Lung (tissue), 12 donors: ENCODE measurements around the gene CEBPA. TPM values are rescaled to one million over a fixed set of nuclear protein-coding genes. Genes with fewer than 3 reads are reported as not detected.
A peak's percentile ranks its signal among the peaks of the same experiment; 100 is the strongest.

Experiments used
- ATAC-seq: fragments of 200-7000 bp; cut with Tn5 transposase; one replicate; pipeline ENCODE4 v1.9.1; 2020; ENCODE audit warnings: moderate number of reproducible peaks; ENCODE audit not compliant: insufficient read depth, low FRiP score
- DNase-seq, 3 donors: peaks; one replicate each; pipeline ENCODE4 v3.0.0-alpha.2; 2013 to 2017
- H3K27ac ChIP-seq, 2 donors: one replicate each; pipeline ENCODE4 v1.5.1; 2013; ENCODE audit warnings: mild to moderate bottlenecking in 2 of 2, moderate library complexity in 2 of 2, control low read depth in 1 of 2, inconsistent platforms in 1 of 2, low read depth in 1 of 2, low read length in 1 of 2
- H3K27me3 ChIP-seq, 3 donors: one replicate each; pipeline ENCODE4 v1.5.1; 2013; ENCODE audit warnings: low read length in 2 of 3; ENCODE audit not compliant: control insufficient read depth in 3 of 3, insufficient read depth in 3 of 3
- H3K36me3 ChIP-seq, 4 donors: one replicate each; pipeline ENCODE4 v1.5.1; 2013; ENCODE audit warnings: low read length in 4 of 4, mild to moderate bottlenecking in 1 of 4, moderate library complexity in 1 of 4; ENCODE audit not compliant: control insufficient read depth in 4 of 4, insufficient read depth in 4 of 4
- H3K4me1 ChIP-seq, 5 donors: one replicate each; pipeline ENCODE4 v1.5.1; 2013; ENCODE audit warnings: low read length in 5 of 5, mild to moderate bottlenecking in 2 of 5, moderate library complexity in 1 of 5; ENCODE audit not compliant: control insufficient read depth in 5 of 5, insufficient read depth in 5 of 5
- H3K4me3 ChIP-seq: one replicate; pipeline ENCODE4 v1.5.1; 2013; ENCODE audit warnings: mild to moderate bottlenecking, control low read depth, moderate library complexity
- H3K9ac ChIP-seq, 2 donors: one replicate each; pipeline ENCODE4 v1.5.1; 2013; ENCODE audit warnings: low read length in 2 of 2, control low read depth in 1 of 2; ENCODE audit not compliant: insufficient read depth in 1 of 2
- H3K9me3 ChIP-seq, 4 donors: one replicate each; pipeline ENCODE4 v1.5.1; 2013; ENCODE audit warnings: low read length in 3 of 4, mild to moderate bottlenecking in 1 of 4, moderate library complexity in 1 of 4; ENCODE audit not compliant: control insufficient read depth in 4 of 4, insufficient read depth in 3 of 4
- WGBS, 2 donors: extraction: QIAGEN DNeasy Blood & Tissue Kit; methylation state at CpG; one replicate each; pipeline ENCODE4 v1.1.7; 2013; 5-methylcytosine and 5-hydroxymethylcytosine counted together
- polyA plus RNA-seq, 2 donors: library from polyadenylated mRNA; stranded (reverse); fragments of 200-250 nt; gene quantifications; one replicate each; pipeline ENCODE4 v1.2.1, GENCODE V29; 2013
- total RNA-seq, 2 donors: library from RNA; depleted of rRNA in 1 of 2; stranded (reverse); fragments of >200 nt in 1 of 2; gene quantifications; one replicate each; pipeline ENCODE4 v1.2.1, GENCODE V29; 2014 to 2021
- TF ChIP-seq, protein P1 (sequence below): IDR thresholded peaks from 2 replicates; pipeline ENCODE4 v1.5.1; 2012; ENCODE audit warnings: mild to moderate bottlenecking; ENCODE audit errors: control extremely low read depth, extremely low read depth
- donor health status: control.
- donor health status: control.
- donor health status: Bipolar disorder and iron deficiency.
- donor health status: healthy.
- donor health status: DM: yes; HTN: yes; CAD: no.

The CEBPA gene
- total and polyA plus RNA-seq, 4 donors, result 20.4 to 93.8 (median 61.2) TPM

DNA sequence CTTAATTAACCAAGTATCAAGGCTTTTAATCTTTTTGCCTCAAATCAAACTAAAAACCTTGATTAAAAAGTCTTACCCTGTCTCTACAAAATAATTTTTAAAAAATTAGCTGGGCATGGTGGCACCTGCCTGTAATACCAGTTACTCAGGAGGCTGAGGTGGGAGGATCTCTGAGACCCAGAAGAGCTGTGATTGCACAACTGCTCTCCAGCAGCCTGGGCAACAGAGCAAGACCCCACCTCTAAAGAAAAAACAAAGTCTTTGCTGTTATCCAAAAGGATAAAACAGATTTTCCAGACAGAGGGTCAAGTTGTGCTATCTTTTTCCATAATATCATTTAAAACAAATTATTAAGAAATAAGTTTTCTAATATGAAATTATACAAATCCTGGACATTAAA is 44.3 kb upstream of the CEBPA start:
- no peak for DNase-seq
- ATAC-seq, result no peak
- no peak overlapping the region for H3K9ac ChIP-seq
- peaks cover 0 to 3% (median 0%) of the 10 kb centered on the region in 3 donors for H3K27me3 ChIP-seq
- H3K4me1 ChIP-seq, result no peaks in the 10 kb centered on the region
- TF ChIP-seq, protein P1, sequence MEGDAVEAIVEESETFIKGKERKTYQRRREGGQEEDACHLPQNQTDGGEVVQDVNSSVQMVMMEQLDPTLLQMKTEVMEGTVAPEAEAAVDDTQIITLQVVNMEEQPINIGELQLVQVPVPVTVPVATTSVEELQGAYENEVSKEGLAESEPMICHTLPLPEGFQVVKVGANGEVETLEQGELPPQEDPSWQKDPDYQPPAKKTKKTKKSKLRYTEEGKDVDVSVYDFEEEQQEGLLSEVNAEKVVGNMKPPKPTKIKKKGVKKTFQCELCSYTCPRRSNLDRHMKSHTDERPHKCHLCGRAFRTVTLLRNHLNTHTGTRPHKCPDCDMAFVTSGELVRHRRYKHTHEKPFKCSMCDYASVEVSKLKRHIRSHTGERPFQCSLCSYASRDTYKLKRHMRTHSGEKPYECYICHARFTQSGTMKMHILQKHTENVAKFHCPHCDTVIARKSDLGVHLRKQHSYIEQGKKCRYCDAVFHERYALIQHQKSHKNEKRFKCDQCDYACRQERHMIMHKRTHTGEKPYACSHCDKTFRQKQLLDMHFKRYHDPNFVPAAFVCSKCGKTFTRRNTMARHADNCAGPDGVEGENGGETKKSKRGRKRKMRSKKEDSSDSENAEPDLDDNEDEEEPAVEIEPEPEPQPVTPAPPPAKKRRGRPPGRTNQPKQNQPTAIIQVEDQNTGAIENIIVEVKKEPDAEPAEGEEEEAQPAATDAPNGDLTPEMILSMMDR, result no peak
- H3K36me3 ChIP-seq, result no peaks in the 10 kb centered on the region
- H3K4me3 ChIP-seq, result no peak overlapping the region
- H3K9me3 ChIP-seq, result no peaks in the 10 kb centered on the region
- no peak overlapping the region for H3K27ac ChIP-seq

- H3K4me1 ChIP-seq, result no peaks in the 10 kb centered on the region
- ATAC-seq (no peak), DNase-seq (no peak)
- H3K27me3 ChIP-seq, result peaks cover 0 to 3% (median 3%) of the 10 kb centered on the region in 3 donors
- H3K9me3 ChIP-seq, result no peaks in the 10 kb centered on the region
- 90 to 94% methylated on average over 6 of the region's 6 CpGs for WGBS, 2 donors
- H3K9ac ChIP-seq, result no peak overlapping the region
- no peak overlapping the region for H3K4me3 ChIP-seq
- TF ChIP-seq, protein P1, result no peak
- H3K27ac ChIP-seq, result no peak overlapping the region
- H3K36me3 ChIP-seq, result no peaks in the 10 kb centered on the region
Measured at GRCh38 chr19:33345163-33345562, 42.8 kb upstream of the CEBPA start.

GRCh38 chr19:33344573-33344925 is 42.2 kb upstream of the CEBPA start:
- H3K27ac ChIP-seq, result no peak overlapping the region
- H3K9ac ChIP-seq, result no peak overlapping the region
- DNase-seq (peak in 1 of 3 donors; percentile 0), ATAC-seq (no peak)
- H3K36me3 ChIP-seq, result no peaks in the 10 kb centered on the region
- TF ChIP-seq, protein P1, result no peak
- H3K4me3 ChIP-seq, result no peak overlapping the region
- WGBS, 2 donors, result 58 to 69% methylated on average over 4 of the region's 4 CpGs
- no peaks in the 10 kb centered on the region for H3K9me3 ChIP-seq
- H3K27me3 ChIP-seq, result peaks cover 0 to 3% (median 0%) of the 10 kb centered on the region in 3 donors
- H3K4me1 ChIP-seq, result no peaks in the 10 kb centered on the region

DNA sequence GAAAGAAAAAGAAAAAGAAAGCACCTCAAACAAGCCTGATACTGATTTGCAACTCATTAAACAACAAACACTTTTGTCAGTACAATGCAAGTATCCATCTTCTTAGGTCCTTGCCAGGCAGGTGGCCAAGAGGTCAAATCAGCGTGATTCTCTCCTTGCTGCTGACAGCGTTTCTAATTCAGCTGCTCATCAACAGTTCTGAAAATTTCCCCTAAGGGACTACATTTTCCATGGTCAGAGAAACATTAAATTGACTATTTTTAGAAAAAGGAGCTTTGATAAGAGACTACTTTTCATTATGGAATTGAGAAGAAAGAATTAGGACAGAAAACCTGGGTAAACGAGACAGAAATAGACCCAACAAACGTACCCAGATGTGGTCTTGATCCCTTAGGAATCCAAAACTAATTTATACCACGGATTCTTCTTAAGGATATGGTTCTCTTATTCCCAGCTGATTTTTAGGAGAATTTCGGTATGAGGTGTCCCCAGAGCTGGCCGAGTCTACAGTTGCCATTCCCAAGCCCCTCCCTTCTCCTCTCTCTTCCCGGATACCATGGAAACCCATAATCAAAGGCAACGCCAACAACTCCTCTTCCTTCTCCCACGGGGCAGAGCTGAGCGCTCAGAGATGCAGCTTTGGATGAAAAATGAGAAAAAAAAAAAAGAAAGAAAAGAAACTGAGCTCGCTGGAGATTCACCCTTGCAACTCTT is 41.7 kb upstream of the CEBPA start:
- TF ChIP-seq, protein P1, result no peak
- no peaks in the 10 kb centered on the region for H3K36me3 ChIP-seq
- no peak overlapping the region for H3K27ac ChIP-seq

More for the DNA sequence above, 41.7 kb upstream of the CEBPA start:
- no peaks in the 10 kb centered on the region for H3K9me3 ChIP-seq
- H3K9ac ChIP-seq, result no peak overlapping the region
- peaks cover 0 to 3% (median 0%) of the 10 kb centered on the region in 3 donors for H3K27me3 ChIP-seq
- WGBS, 2 donors, result 33 to 37% methylated on average over 12 of the region's 12 CpGs
- no peaks in the 10 kb centered on the region for H3K4me1 ChIP-seq
- DNase-seq (peak; percentile 32 to 66 (median 61)), ATAC-seq (no peak)
- H3K4me3 ChIP-seq, result no peak overlapping the region
